GM12878 (cell line): Measurements from ENCODE around the gene ERP44. TPM values are rescaled to one million over a fixed set of nuclear protein-coding genes. Genes with fewer than 3 reads are reported as not detected.

Experiments
- ATAC-seq: fragments of 200-7000 bp; cut with Tn5 transposase; 3 replicates; pipeline ENCODE4 v1.9.1; 2020; ENCODE audit warnings: mild to moderate bottlenecking, moderate library complexity
- BruUV-seq: library from RNA; stranded (reverse); fragments of 400-500 nt; replicated peaks from 2 replicates; lab custom pipeline; 2021; lab: Mats Ljungman, UMichigan
- CTCF ChIA-PET: fragments of 300-600 bp; sonication (Branson Sonifier 250); formaldehyde crosslinking; extraction: SDS; loops from one replicate; lab custom pipeline; 2021; ENCODE audit warnings: inconsistent platforms; lab: Yijun Ruan, JAX
- POLR2A ChIA-PET: fragments of 350-600 bp; formaldehyde crosslinking; extraction: SDS; loops from one replicate; lab custom pipeline; 2021; ENCODE audit warnings: inconsistent platforms; lab: Charles Lee
- RAD21 ChIA-PET: fragments of 300-600 bp; sonication (Branson Sonifier 250); formaldehyde crosslinking; loops from one replicate; lab custom pipeline; 2023; ENCODE audit warnings: antibody characterized with exemption; ENCODE audit not compliant: unreplicated experiment; lab: Charles Lee
- SMC1A ChIA-PET: fragments of 300-600 bp; sonication (Branson Sonifier 250); formaldehyde crosslinking; loops from one replicate; lab custom pipeline; 2023; ENCODE audit not compliant: unreplicated experiment, uncharacterized antibody; lab: Charles Lee
- DNase-seq: peaks from one replicate; pipeline ENCODE4 v3.0.0-alpha.2; 2011; ENCODE audit warnings: low read depth, low spot score
- FAIRE-seq: peaks from 3 replicates; lab custom pipeline; 2011; peaks lifted over from hg19 to GRCh38; lab: Jason Lieb, UNC
- H2AFZ ChIP-seq: 2 replicates; pipeline ENCODE4 v1.6.0; 2011; ENCODE audit warnings: low read depth, low read length, control low read depth; ENCODE audit not compliant: control insufficient read depth
- H3K27ac ChIP-seq: 2 replicates; pipeline ENCODE4 v1.5.1; 2011; ENCODE audit warnings: control low read depth; ENCODE audit not compliant: control insufficient read depth, insufficient read depth
- H3K27me3 ChIP-seq, 2 experiments: replicated peaks in 1 of 2; 2 replicates each; pipeline versions ENCODE4 v1.6.0 to v1.6.1; 2011; ENCODE audit warnings: low read length in 1 of 2; ENCODE audit not compliant: control insufficient read depth in 2 of 2, insufficient read depth in 2 of 2
- H3K36me3 ChIP-seq, 2 experiments: 2 replicates each; pipeline ENCODE4 v1.5.1; 2011; ENCODE audit warnings: low read length in 1 of 2; ENCODE audit not compliant: control insufficient read depth in 2 of 2, insufficient read depth in 2 of 2
- H3K4me1 ChIP-seq: 2 replicates; pipeline ENCODE4 v1.6.1; 2011; ENCODE audit warnings: mild to moderate bottlenecking, low read length, moderate library complexity, mixed read lengths; ENCODE audit not compliant: control insufficient read depth, insufficient read depth
- H3K4me2 ChIP-seq: 2 replicates; pipeline ENCODE4 v1.6.0; 2011; ENCODE audit warnings: control low read depth; ENCODE audit not compliant: control insufficient read depth, insufficient read depth
- H3K4me3 ChIP-seq: fragments of 200-600 bp; sonication (generic); 2 replicates; pipeline ENCODE4 v1.5.1; 2016
- H3K79me2 ChIP-seq: 2 replicates; pipeline ENCODE4 v1.6.0; 2011; ENCODE audit warnings: low read length; ENCODE audit not compliant: control insufficient read depth, insufficient read depth
- H3K9ac ChIP-seq: 2 replicates; pipeline ENCODE4 v1.8.0; 2011; ENCODE audit warnings: low read length, control low read depth, mixed read lengths; ENCODE audit not compliant: control insufficient read depth, insufficient read depth
- H3K9me3 ChIP-seq: replicated peaks from 3 replicates; pipeline ENCODE4 v1.5.1; 2011; ENCODE audit warnings: mild to moderate bottlenecking, low read length; ENCODE audit not compliant: control insufficient read depth, insufficient read depth
- H4K20me1 ChIP-seq: 2 replicates; pipeline ENCODE4 v1.6.0; 2011; ENCODE audit not compliant: control insufficient read depth, insufficient read depth
- CREM ChIP-seq: IDR thresholded peaks from 2 replicates; pipeline ENCODE4 v1.6.1; 2014; ENCODE audit warnings: antibody characterized with exemption, low read depth
- ETV6 ChIP-seq, 2 experiments: fragments of 450-650 bp in 1 of 2; IDR thresholded peaks in 1 of 2; conservative IDR thresholded peaks in 1 of 2; 2 replicates each; pipeline ENCODE4 v1.6.1; 2014; ENCODE audit warnings: antibody characterized with exemption in 1 of 2, borderline replicate concordance in 1 of 2, low read depth in 1 of 2, mild to moderate bottlenecking in 1 of 2, moderate library complexity in 1 of 2
- LARP7 ChIP-seq: fragments of 450-650 bp; IDR thresholded peaks from 2 replicates; pipeline ENCODE4 v1.6.1; 2017; ENCODE audit warnings: mild to moderate bottlenecking
- NFYB ChIP-seq: IDR thresholded peaks from 2 replicates; pipeline ENCODE4 v1.6.1; 2011; ENCODE audit warnings: low read depth, mild to moderate bottlenecking, low read length, improper control_type of control experiment, moderate library complexity; ENCODE audit not compliant: insufficient read depth
- NR2C2 ChIP-seq: IDR thresholded peaks from 2 replicates; pipeline ENCODE4 v1.6.1; 2011; ENCODE audit warnings: borderline replicate concordance, low read depth; ENCODE audit not compliant: control insufficient read depth, insufficient read length
- TCF7 ChIP-seq: IDR thresholded peaks from 2 replicates; pipeline ENCODE4 v1.6.1; 2014; ENCODE audit warnings: antibody characterized with exemption, borderline replicate concordance
- ZSCAN29 ChIP-seq: fragments of 450-650 bp; IDR thresholded peaks from 2 replicates; pipeline ENCODE4 v1.6.1; 2017; ENCODE audit warnings: mild to moderate bottlenecking, moderate library complexity
- in situ Hi-C: fragments of 300-500 bp; cut with MboI; formaldehyde crosslinking; loops from 9 replicates; pipeline ENCODE4 v1.14.3; 2018; ENCODE audit warnings: mixed read lengths
- intact Hi-C: fragments of 100-400 bp; cut with micrococcal nuclease; formaldehyde crosslinking; loops from one replicate; pipeline ENCODE4 v1.14.2; 2022; ENCODE audit not compliant: unreplicated experiment
- polyA plus RNA-seq, 11 experiments: library from polyadenylated mRNA; depleted of rRNA in 4 of 11; unstranded in 6 of 11; stranded (reverse) in 5 of 11; fragments of >200 nt; fragmentation: Nextera tagmentation in 4 of 11; fragmentation: Illumina TruSeq in 1 of 11; extraction: Ambion mirVana in 4 of 11; extraction: Trizol in 1 of 11; gene quantifications; 1 replicate in 1 of 11; 2 replicates in 10 of 11; pipeline versions ENCODE4 v1.2.1 to v1.2.3, GENCODE V29; 2011 to 2016; ENCODE audit warnings: inconsistent platforms in 2 of 11, missing spikeins in 2 of 11, low read depth in 1 of 11
- total RNA-seq, 4 experiments: library from RNA; depleted of rRNA in 3 of 4; stranded (reverse); fragments of >200 nt in 3 of 4; fragmentation: Illumina TruSeq in 1 of 4; extraction: Trizol in 1 of 4; gene quantifications; 2 replicates each; pipeline versions ENCODE4 v1.2.1 to v1.2.3, GENCODE V29; 2013 to 2021

The ERP44 gene
- total and polyA plus RNA-seq, 10 of the 15 experiments (the other 5 are each of a cell fraction or from before 2014, with no cell fraction given), result 11.5 to 52.4 (median 20.2) TPM

DNA sequence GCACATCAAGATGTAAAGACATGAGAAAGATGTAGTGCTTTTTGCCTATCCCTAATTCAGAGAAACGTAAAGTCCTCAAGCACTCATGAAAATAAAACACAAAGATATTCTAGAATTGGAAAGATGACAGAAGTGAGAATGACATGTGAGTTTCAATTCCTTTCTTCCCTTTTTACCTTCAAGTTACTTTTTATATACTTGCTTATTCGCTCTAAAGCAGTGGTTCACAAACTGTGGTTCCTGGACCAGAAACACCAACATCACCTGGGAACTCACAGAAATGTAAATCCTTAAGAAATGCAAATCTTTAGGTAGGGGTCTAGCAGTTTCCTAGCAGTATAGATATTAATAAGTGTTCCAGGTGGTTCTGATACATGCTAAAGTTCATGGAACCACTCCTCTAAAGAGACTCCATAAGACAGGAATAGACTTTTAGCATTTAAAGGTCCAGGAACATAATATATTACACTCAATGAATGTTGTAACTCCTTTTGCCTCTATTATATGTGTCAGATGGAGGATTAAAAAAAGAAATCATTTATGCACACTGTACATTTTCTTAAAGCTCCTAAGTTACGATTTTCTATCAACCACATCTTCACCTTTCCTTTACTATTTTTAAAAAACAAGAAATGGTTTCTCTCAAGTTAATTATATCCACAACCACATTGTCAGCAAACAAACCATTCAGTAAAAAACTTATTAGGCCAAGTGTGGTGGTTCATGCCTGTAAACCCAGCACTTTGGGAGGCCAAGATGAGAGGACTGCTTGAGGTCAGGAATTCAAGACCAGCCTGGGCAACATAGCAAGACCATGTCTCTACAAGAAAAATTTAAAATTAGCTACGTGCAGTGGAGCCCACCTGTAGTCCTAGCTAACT, 39.9 kb downstream of the ERP44 start (continued):
- peak; percentile 89 for TF ChIP-seq CREM

DNA sequence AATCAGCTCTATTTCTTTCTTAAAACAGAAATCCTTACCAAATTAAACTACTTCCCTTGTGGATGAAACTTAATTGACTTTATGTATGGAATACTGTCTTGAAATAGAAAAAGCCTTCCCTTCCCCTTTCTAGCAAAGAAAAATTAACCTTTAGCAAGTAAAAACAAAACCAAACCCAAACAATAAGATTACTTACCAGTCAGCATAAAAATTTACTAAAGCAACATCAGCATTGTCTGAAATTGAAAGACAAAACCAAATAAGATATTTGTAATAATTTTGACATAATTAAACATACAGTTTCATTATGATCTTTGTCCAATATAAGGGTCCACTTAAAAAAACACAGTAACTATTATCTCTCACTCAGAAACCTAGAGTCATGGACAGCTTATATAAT, 41.2 kb downstream of the ERP44 start:
- Histone ChIP-seq H3K27me3 (no peaks in the 10 kb centered on the region), H2AFZ (no peak overlapping the region), H4K20me1 (no peaks in the 10 kb centered on the region), H3K4me3 (no peak overlapping the region), H3K36me3 (peaks cover 1 to 13% of the 10 kb centered on the region in 2 experiments), H3K79me2 (peaks cover 11% of the 10 kb centered on the region), H3K27ac (peak overlapping the region; percentile 38), H3K4me2 (no peak overlapping the region)
- RAD21 ChIA-PET, result interaction anchor here (0.8 to 4.4 kb wide), 3 partner anchors 26 to 29 kb away, joined by 3 to 38 read pairs (median 6); no protein-coding TSS in a partner anchor
- no peak for TF ChIP-seq NR2C2
- TF ChIP-seq TCF7, result no peak
- no peak for TF ChIP-seq LARP7
- no peak for TF ChIP-seq ZSCAN29
- TF ChIP-seq NFYB, result no peak
- no peak for TF ChIP-seq ETV6 (conservative IDR thresholded peaks at IDR 0.05 in 1 of 2, IDR thresholded peaks at IDR 0.05 in 1 of 2; ENCODE audit: borderline replicate concordance in 1 of 2, low read depth in 1 of 2)
- TF ChIP-seq, all 136 proteins: peak for 0
- intact Hi-C loops, result loop anchor here (2.0 to 5.0 kb wide), 2 partner anchors 25 to 40 kb away; partner anchors contain the start of genes ERP44 and INVS
- FAIRE-seq (no peak), DNase-seq (no peak), ATAC-seq (no peak)
- in situ Hi-C loops, result no loop called here
- ChIA-PET POLR2A (interaction anchor here (1.3 kb wide), 1 partner anchor 27 kb away, joined by 3 read pairs; no protein-coding TSS in a partner anchor), SMC1A (interaction anchor here (0.8 to 3.4 kb wide), 7 partner anchors 12 to 158 kb away, joined by 3 to 45 read pairs (median 4); no protein-coding TSS in a partner anchor), CTCF (interaction anchor here (0.6 to 1.5 kb wide), 2 partner anchors 30 to 152 kb away, joined by 4 read pairs; no protein-coding TSS in a partner anchor)
- Histone ChIP-seq H3K9me3 (no peaks in the 10 kb centered on the region), H3K9ac (no peak overlapping the region), H3K4me1 (peaks cover 29% of the 10 kb centered on the region)
- BruUV-seq, result no TSS peak
